ENCODE measurements around the gene TMPRSS3. TPM values are rescaled to one million over a fixed set of nuclear protein-coding genes. Genes with fewer than 3 reads are reported as not detected.

Gene TMPRSS3
- total RNA-seq, 1 experiment from 2014 or later: not detected

GRCh38 chr21:42358261-42358660 lies 37.6 kb downstream of the TMPRSS3 start:
- H3K36me3 ChIP-seq (ENCODE audit: insufficient read depth, low read length, poor library complexity, severe bottlenecking): no peaks in the 10 kb centered on the region
- no peak overlapping the region for H3K4me3 ChIP-seq (ENCODE audit: low read depth, low read length, poor library complexity, severe bottlenecking)
- TF ChIP-seq EZH2 (IDR thresholded peaks at IDR 0.05; ENCODE audit: borderline replicate concordance, low read depth, low read length, poor library complexity, severe bottlenecking): no peak
- TF ChIP-seq, protein P1, sequence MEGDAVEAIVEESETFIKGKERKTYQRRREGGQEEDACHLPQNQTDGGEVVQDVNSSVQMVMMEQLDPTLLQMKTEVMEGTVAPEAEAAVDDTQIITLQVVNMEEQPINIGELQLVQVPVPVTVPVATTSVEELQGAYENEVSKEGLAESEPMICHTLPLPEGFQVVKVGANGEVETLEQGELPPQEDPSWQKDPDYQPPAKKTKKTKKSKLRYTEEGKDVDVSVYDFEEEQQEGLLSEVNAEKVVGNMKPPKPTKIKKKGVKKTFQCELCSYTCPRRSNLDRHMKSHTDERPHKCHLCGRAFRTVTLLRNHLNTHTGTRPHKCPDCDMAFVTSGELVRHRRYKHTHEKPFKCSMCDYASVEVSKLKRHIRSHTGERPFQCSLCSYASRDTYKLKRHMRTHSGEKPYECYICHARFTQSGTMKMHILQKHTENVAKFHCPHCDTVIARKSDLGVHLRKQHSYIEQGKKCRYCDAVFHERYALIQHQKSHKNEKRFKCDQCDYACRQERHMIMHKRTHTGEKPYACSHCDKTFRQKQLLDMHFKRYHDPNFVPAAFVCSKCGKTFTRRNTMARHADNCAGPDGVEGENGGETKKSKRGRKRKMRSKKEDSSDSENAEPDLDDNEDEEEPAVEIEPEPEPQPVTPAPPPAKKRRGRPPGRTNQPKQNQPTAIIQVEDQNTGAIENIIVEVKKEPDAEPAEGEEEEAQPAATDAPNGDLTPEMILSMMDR (conservative IDR thresholded peaks at IDR 0.05; ENCODE audit: low read depth, low read length): no peak
- ChIA-PET CTCF (no interaction called here), POLR2A (ENCODE audit: low non-redundant PET) (interaction anchor here (0.6 kb wide), 1 partner anchor 407 kb away, joined by 3 read pairs; no protein-coding TSS in a partner anchor)
- no TSS peak for BruUV-seq (replicated peaks)
- H3K27me3 ChIP-seq (replicated peaks; ENCODE audit: insufficient read depth, low read depth, low read length, poor library complexity): peaks cover 6% of the 10 kb centered on the region
- H3K4me1 ChIP-seq (ENCODE audit: insufficient read depth, low read length, poor library complexity, severe bottlenecking): no peaks in the 10 kb centered on the region
- no peak for DNase-seq (ENCODE audit: low spot score)
- peaks cover 5% of the 10 kb centered on the region for H3K9me3 ChIP-seq (ENCODE audit: low read depth, low read length, poor library complexity, severe bottlenecking)
- intact Hi-C loops (cut with micrococcal nuclease; ENCODE audit: unreplicated experiment): no loop called here
- H3K27ac ChIP-seq (ENCODE audit: low read depth, low read length, poor library complexity, severe bottlenecking): no peak overlapping the region

GRCh38 chr21:42357307-42357706 lies 38.5 kb downstream of the TMPRSS3 start:
- BruUV-seq (replicated peaks): no TSS peak
- Histone ChIP-seq H3K9me3 (ENCODE audit: low read depth, low read length, poor library complexity, severe bottlenecking) (peaks cover 5% of the 10 kb centered on the region), H3K27ac (ENCODE audit: low read depth, low read length, poor library complexity, severe bottlenecking) (no peak overlapping the region), H3K4me3 (ENCODE audit: low read depth, low read length, poor library complexity, severe bottlenecking) (no peak overlapping the region), H3K4me1 (ENCODE audit: insufficient read depth, low read length, poor library complexity, severe bottlenecking) (no peaks in the 10 kb centered on the region), H3K36me3 (ENCODE audit: insufficient read depth, low read length, poor library complexity, severe bottlenecking) (no peaks in the 10 kb centered on the region), H3K27me3 (replicated peaks; ENCODE audit: insufficient read depth, low read depth, low read length, poor library complexity) (peaks cover 6% of the 10 kb centered on the region)
- ChIA-PET POLR2A (ENCODE audit: low non-redundant PET) (no interaction called here), CTCF (no interaction called here)
- no peak for TF ChIP-seq EZH2 (IDR thresholded peaks at IDR 0.05; ENCODE audit: borderline replicate concordance, low read depth, low read length, poor library complexity, severe bottlenecking)
- TF ChIP-seq, protein P1 (conservative IDR thresholded peaks at IDR 0.05; ENCODE audit: low read depth, low read length): no peak
- intact Hi-C loops (cut with micrococcal nuclease; ENCODE audit: unreplicated experiment): no loop called here
- DNase-seq (ENCODE audit: low spot score): no peak

DNA sequence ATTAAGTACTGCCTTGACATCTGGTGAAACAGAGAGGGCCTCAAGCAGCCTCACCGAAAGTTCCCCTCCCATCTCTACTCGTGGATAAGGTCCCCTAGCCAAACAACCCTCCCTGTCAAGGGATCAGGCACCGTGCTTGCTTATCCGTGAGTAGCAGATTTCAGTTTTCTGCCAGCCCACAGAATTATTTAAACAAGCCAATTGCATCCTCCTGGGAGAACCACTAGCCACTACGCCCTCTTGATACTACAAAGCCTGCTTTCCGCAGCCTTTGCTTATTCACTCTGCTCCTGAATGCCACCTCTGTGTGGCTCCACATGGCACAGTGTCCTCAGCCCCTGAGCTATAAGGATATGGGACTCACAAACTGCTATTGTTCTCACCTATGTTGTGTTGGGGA lies 39.2 kb downstream of the TMPRSS3 start:
- Histone ChIP-seq H3K4me1 (ENCODE audit: insufficient read depth, low read length, poor library complexity, severe bottlenecking) (no peaks in the 10 kb centered on the region), H3K9me3 (ENCODE audit: low read depth, low read length, poor library complexity, severe bottlenecking) (peaks cover 5% of the 10 kb centered on the region), H3K27me3 (replicated peaks; ENCODE audit: insufficient read depth, low read depth, low read length, poor library complexity) (peaks cover 6% of the 10 kb centered on the region), H3K27ac (ENCODE audit: low read depth, low read length, poor library complexity, severe bottlenecking) (no peak overlapping the region), H3K4me3 (ENCODE audit: low read depth, low read length, poor library complexity, severe bottlenecking) (no peak overlapping the region), H3K36me3 (ENCODE audit: insufficient read depth, low read length, poor library complexity, severe bottlenecking) (no peaks in the 10 kb centered on the region)
- CTCF ChIA-PET: no interaction called here
- no peak for DNase-seq (ENCODE audit: low spot score)
- TF ChIP-seq, protein P1 (conservative IDR thresholded peaks at IDR 0.05; ENCODE audit: low read depth, low read length): no peak
- no peak for TF ChIP-seq EZH2 (IDR thresholded peaks at IDR 0.05; ENCODE audit: borderline replicate concordance, low read depth, low read length, poor library complexity, severe bottlenecking)
- BruUV-seq (replicated peaks): no TSS peak
- POLR2A ChIA-PET (ENCODE audit: low non-redundant PET): no interaction called here
- intact Hi-C loops (cut with micrococcal nuclease; ENCODE audit: unreplicated experiment): no loop called here
